GM10847 (cell line): Measurements from ENCODE around the gene CXCL16.

ENCODE experiments used
- POLR2A ChIP-seq: IDR thresholded peaks from 2 replicates; pipeline ENCODE4 v1.6.1; 2011; ENCODE audit not compliant: insufficient read length; ENCODE audit errors: extremely low read depth

CXCL16 gene

GRCh38 chr17:4740025-4740351, 260 bp upstream of the CXCL16 start:
- TF ChIP-seq POLR2A = no peak

GRCh38 chr17:4738136-4739121, 1.3 kb downstream of the CXCL16 start:
- no peak for TF ChIP-seq POLR2A

GRCh38 chr17:4735876-4736651, 3.7 kb downstream of the CXCL16 start:
- TF ChIP-seq POLR2A = no peak

GRCh38 chr17:4734857-4735475, 4.8 kb downstream of the CXCL16 start:
- no peak for TF ChIP-seq POLR2A

GRCh38 chr17:4733073-4733531, 6.6 kb downstream of the CXCL16 start:
- TF ChIP-seq POLR2A = no peak

GRCh38 chr17:4728124-4728523, 11.6 kb downstream of the CXCL16 start:
- no peak for TF ChIP-seq POLR2A

DNA sequence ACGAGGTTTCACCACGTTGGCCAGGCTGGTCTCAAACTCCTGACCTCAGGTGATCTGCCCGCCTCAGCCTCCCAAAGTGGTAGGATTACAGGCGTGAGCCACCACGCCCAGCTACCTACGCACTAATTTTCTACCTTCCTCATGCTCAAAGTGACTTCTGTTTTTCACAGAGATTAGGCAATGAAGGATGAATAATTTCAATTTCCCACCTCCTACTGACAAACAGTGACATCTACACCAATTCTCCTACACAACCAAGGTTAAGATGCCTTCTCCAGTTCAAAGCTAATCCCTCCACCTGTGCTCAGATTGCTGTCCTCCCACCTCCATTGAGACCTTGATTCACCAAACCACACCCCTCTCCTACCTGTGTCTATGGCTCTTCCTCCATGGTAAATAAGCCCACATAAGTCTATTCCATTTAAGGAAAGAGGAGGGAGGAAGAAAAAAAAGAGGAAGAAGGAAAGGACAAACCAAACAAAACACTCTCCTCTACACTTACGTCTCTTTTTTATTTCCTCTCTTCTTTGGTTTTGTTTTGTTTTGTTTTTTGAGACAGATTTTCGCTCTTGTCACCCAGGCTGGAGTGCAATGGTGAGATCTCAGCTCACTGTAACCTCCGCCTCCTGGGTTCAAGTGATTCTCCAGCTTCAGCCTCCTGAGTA, 13.9 kb downstream of the CXCL16 start:
- TF ChIP-seq POLR2A = no peak

GRCh38 chr17:4724650-4725049, 15.1 kb downstream of the CXCL16 start:
- no peak for TF ChIP-seq POLR2A

DNA sequence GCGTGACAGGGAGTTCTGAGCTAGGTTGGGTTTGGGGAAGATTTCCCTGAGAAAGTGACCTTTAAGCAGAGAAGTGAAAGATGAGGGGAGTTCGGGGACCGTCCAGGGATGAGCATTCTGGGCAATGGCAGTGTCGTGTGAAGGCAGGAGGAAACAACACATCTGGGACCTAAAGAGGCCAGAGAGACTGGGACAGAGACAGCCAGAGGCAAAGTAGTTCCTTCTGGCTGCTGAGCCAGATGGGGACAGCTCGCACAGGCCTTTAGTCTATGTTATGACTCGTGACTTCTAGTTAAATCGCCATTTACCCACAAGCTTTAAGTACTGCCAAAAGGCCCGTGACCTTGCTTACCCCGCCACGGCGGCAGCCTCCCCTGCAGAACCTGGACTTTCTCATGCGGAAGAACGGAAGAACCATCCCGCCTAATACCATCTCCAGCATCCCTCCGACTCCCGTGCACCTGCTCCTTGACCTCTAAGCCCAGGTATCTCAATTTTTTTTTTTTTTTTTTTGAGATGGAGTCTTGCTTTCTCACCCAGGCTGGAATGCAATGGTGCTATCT, 17.0 kb downstream of the CXCL16 start:
- TF ChIP-seq POLR2A = no peak

- no peak for TF ChIP-seq POLR2A
Measured at GRCh38 chr17:4721203-4722135, 18.3 kb downstream of the CXCL16 start.

- no peak for TF ChIP-seq POLR2A
Measured at GRCh38 chr17:4720787-4721186, 18.9 kb downstream of the CXCL16 start.

DNA sequence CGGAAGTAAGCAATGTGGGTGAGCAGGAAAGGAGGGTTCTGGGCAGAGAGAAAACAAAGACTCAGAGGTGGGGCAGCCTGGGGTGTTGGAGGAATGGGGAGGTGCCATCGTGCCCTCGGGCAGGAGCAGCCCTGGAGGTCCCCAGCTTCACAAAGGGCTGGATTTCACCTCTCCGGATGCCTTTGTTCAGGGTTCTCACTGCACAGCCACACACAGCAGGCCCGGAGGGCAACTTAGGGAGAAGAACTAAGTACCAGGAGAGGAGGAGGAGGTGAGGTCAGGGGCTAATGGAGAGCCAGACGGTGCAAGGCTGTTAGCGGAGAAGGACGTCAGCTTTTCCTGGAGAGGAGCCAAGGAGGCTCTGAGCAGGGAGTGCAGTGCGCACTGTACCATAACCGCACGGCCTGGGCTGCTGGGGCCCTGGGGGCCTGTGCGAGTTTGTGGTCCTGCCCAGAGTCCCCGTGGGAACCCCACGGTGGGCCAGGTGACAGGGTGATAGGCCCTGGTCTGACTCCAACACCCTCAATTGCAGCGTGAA, 20.0 kb downstream of the CXCL16 start:
- no peak for TF ChIP-seq POLR2A

DNA sequence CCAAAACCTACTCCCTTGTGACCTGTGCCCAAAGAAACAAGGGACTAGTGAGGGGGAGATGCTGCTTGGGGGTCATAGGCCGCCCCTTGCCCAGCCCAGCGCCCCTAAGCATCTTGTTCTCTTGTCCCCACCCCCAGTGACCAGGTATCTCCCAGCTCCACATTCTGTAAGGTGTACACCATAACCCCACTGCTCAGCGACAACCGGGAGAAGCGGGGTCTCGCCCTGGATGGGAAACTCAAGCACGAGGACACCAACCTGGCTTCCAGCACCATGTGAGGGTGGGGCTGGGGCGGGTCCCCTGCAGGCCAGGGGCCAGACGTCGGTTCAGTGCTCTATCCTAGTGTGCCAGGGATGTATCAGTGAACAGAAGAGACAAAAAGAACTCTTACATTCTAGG, 20.6 kb downstream of the CXCL16 start:
- no peak for TF ChIP-seq POLR2A
